CD14-positive monocyte (primary cell): Measurements from ENCODE around the gene TNFRSF25. TPM values are rescaled to one million over a fixed set of nuclear protein-coding genes. Genes with fewer than 3 reads are reported as not detected.

Experiments used
- DNase-seq, 3 donors: peaks; one replicate each; pipeline ENCODE4 v3.0.0-alpha.2; 2011 to 2022
- H2AFZ ChIP-seq: 2 replicates; pipeline ENCODE4 v1.6.0; 2012; ENCODE audit warnings: mild to moderate bottlenecking, low read depth, low read length, inconsistent platforms; ENCODE audit not compliant: insufficient read depth, poor library complexity, severe bottlenecking
- H3K27ac ChIP-seq, 2 donors: 1 replicate in 1 of 2; 2 replicates in 1 of 2; pipeline ENCODE4 v1.5.1; 2012 to 2013; ENCODE audit warnings: low read length in 2 of 2, control low read depth in 1 of 2, inconsistent platforms in 1 of 2, low read depth in 1 of 2, mild to moderate bottlenecking in 1 of 2
- H3K27me3 ChIP-seq, 2 donors: one replicate each; pipeline versions ENCODE4 v1.6.0 to v1.6.1; 2011 to 2013; ENCODE audit warnings: low read length in 2 of 2; ENCODE audit not compliant: control insufficient read depth in 2 of 2, insufficient read depth in 2 of 2
- H3K36me3 ChIP-seq, 2 donors: replicated peaks in 1 of 2; 1 replicate in 1 of 2; 2 replicates in 1 of 2; pipeline versions ENCODE4 v1.5.1 to v1.6.1; 2012 to 2013; ENCODE audit warnings: low read length in 2 of 2, control low read depth in 1 of 2, inconsistent platforms in 1 of 2, mild to moderate bottlenecking in 1 of 2; ENCODE audit not compliant: insufficient read depth in 2 of 2, control insufficient read depth in 1 of 2
- H3K4me1 ChIP-seq, 2 donors: 1 replicate in 1 of 2; 2 replicates in 1 of 2; pipeline versions ENCODE4 v1.5.1 to v1.6.1; 2012 to 2013; ENCODE audit warnings: low read length in 2 of 2, control low read depth in 1 of 2, inconsistent platforms in 1 of 2, mild to moderate bottlenecking in 1 of 2, moderate library complexity in 1 of 2; ENCODE audit not compliant: insufficient read depth in 2 of 2, control insufficient read depth in 1 of 2
- H3K4me2 ChIP-seq: replicated peaks from 2 replicates; pipeline ENCODE3; 2012; ENCODE audit warnings: low read length, moderate library complexity, mild to moderate bottlenecking; ENCODE audit not compliant: poor library complexity, severe bottlenecking; ENCODE audit errors: extremely low read depth
- H3K4me3 ChIP-seq, 3 experiments: fragments of 200-600 bp in 1 of 3; sonication (generic) in 1 of 3; replicated peaks in 1 of 3; 1 replicate in 2 of 3; 2 replicates in 1 of 3; pipeline ENCODE4 v1.5.1; 2011 to 2013; ENCODE audit warnings: low read length in 3 of 3, mild to moderate bottlenecking in 3 of 3, control low read depth in 2 of 3, low read depth in 2 of 3, inconsistent platforms in 1 of 3, moderate library complexity in 1 of 3
- H3K79me2 ChIP-seq: 2 replicates; pipeline ENCODE4 v1.6.0; 2012; ENCODE audit warnings: mild to moderate bottlenecking, control low read depth, inconsistent platforms, low read length, moderate library complexity; ENCODE audit not compliant: insufficient read depth
- H3K9ac ChIP-seq: 2 replicates; pipeline ENCODE4 v1.6.0; 2017; ENCODE audit warnings: low read length, mild to moderate bottlenecking; ENCODE audit not compliant: insufficient read depth, poor library complexity, severe bottlenecking
- H3K9me3 ChIP-seq, 2 donors: replicated peaks in 1 of 2; 1 replicate in 1 of 2; 2 replicates in 1 of 2; pipeline versions ENCODE4 v1.5.1 to v1.6.1; 2012 to 2013; ENCODE audit warnings: low read length in 2 of 2, control low read depth in 1 of 2; ENCODE audit not compliant: control insufficient read depth in 1 of 2, insufficient read depth in 1 of 2
- H4K20me1 ChIP-seq: 2 replicates; pipeline ENCODE4 v1.6.0; 2012; ENCODE audit warnings: mild to moderate bottlenecking, low read length, control low read depth, moderate library complexity; ENCODE audit not compliant: insufficient read depth
- H3K27ac Mint-ChIP-seq, 7 donors: one replicate each; pipeline ENCODE4 v1.8.0; 2020; ENCODE audit warnings: mild to moderate bottlenecking in 7 of 7, mixed read lengths in 7 of 7, moderate library complexity in 6 of 7, inconsistent platforms in 2 of 7
- H3K27me3 Mint-ChIP-seq, 3 donors: one replicate each; pipeline ENCODE4 v1.8.0; 2021 to 2022; ENCODE audit warnings: low read depth in 3 of 3, mild to moderate bottlenecking in 3 of 3, mixed read lengths in 3 of 3, moderate library complexity in 3 of 3, inconsistent platforms in 1 of 3
- H3K36me3 Mint-ChIP-seq, 2 donors: one replicate each; pipeline ENCODE4 v1.8.0; 2020; ENCODE audit warnings: mixed read lengths in 2 of 2, inconsistent platforms in 1 of 2, mild to moderate bottlenecking in 1 of 2
- H3K4me1 Mint-ChIP-seq: one replicate; pipeline ENCODE4 v1.8.0; 2020; ENCODE audit warnings: mild to moderate bottlenecking, mixed read lengths
- H3K4me3 Mint-ChIP-seq, 2 donors: one replicate each; pipeline ENCODE4 v1.8.0; 2020; ENCODE audit warnings: mild to moderate bottlenecking in 2 of 2, mixed read lengths in 2 of 2, moderate library complexity in 1 of 2
- H3K9me3 Mint-ChIP-seq, 7 donors: one replicate each; pipeline ENCODE4 v1.8.0; 2020 to 2022; ENCODE audit warnings: mixed read lengths in 7 of 7, mild to moderate bottlenecking in 6 of 7, moderate library complexity in 6 of 7, inconsistent platforms in 2 of 7
- CTCF ChIP-seq: fragments of 200-600 bp; IDR thresholded peaks from one replicate; pipeline ENCODE4 v1.8.0; 2022; ENCODE audit warnings: antibody characterized with exemption, mild to moderate bottlenecking
- WGBS: methylation state at CpG from one replicate; pipeline ENCODE4 v1.1.5; 2013; ENCODE audit warnings: missing lambda C conversion rate; ENCODE audit not compliant: insufficient coverage; 5-methylcytosine and 5-hydroxymethylcytosine counted together
- intact Hi-C, 2 donors: fragments of 100-400 bp; cut with micrococcal nuclease; formaldehyde crosslinking; loops; one replicate each; pipeline versions ENCODE4 v1.15.0 to v1.15.1; 2023
- polyA minus RNA-seq: library from RNA; depleted of rRNA, polyadenylated mRNA; stranded (reverse); fragments of >200 nt; gene quantifications from 2 replicates; pipeline ENCODE4 v1.2.3, GENCODE V29; 2012
- polyA plus RNA-seq, 3 donors: library from polyadenylated mRNA; depleted of rRNA in 1 of 3; unstranded in 2 of 3; stranded (reverse) in 1 of 3; fragments of 300-500 nt in 2 of 3; fragments of >200 nt in 1 of 3; fragmentation: Illumina TruSeq in 2 of 3; gene quantifications; 1 replicate in 2 of 3; 2 replicates in 1 of 3; pipeline ENCODE4 v1.2.3, GENCODE V29; 2012 to 2021
- total RNA-seq, 12 experiments: library from RNA in 1 of 12; stranded (reverse) in 1 of 12; fragments of 120-200 nt in 1 of 12; gene quantifications; one replicate each; pipeline ENCODE4 v1.2.4 and lab custom pipeline; 2013 to 2026; ENCODE audit warnings: mixed read lengths in 6 of 12, inconsistent platforms in 1 of 12

TNFRSF25 gene
- 0.92 TPM for total RNA-seq (2013)
- polyA plus RNA-seq = 1 to 10 TPM in 1 of 3 donors, under 1 TPM in 2; 0.33 to 3.0 (median 0.48) TPM
- 0.32 and 0.69 TPM in 2 replicates for polyA minus RNA-seq
- 0.07 to 4.8 (median 0.50) reads per million in 11 experiments for total RNA-seq (lab: John Stamatoyannopoulos, UW)

GRCh38 chr1:6466023-6466422 lies at the start of gene TNFRSF25:
TNFRSF25 (minus strand) TSS chr1:6466173; CDS start chr1:6466107, 66 bp downstream.
- Mint-ChIP-seq H3K27ac (no peak within 1 kb of the TSS), H3K4me3 (peak within 1 kb of the TSS; percentile 51 to 70), H3K27me3 (peaks cover 22 to 44% (median 31%) of the 10 kb centered on the region in 3 donors), H3K9me3 (peaks cover 0 to 6% (median 0%) of the 10 kb centered on the region in 7 donors), H3K4me1 (peaks cover 3% of the 10 kb centered on the region), H3K36me3 (no peaks in the 10 kb centered on the region)
- Histone ChIP-seq H3K9ac (no peak within 1 kb of the TSS), H3K79me2 (no peaks in the 10 kb centered on the region), H4K20me1 (no peaks in the 10 kb centered on the region), H3K27me3 (peaks cover 0 to 29% of the 10 kb centered on the region in 2 donors), H3K36me3 (no peaks in the 10 kb centered on the region), H3K9me3 (no peaks in the 10 kb centered on the region), H3K27ac (no peak within 1 kb of the TSS), H3K4me1 (no peaks in the 10 kb centered on the region), H2AFZ (no peak within 1 kb of the TSS), H3K4me2 (peak within 1 kb of the TSS; percentile 33), H3K4me3 (peak within 1 kb of the TSS in 1 of 3 experiments; percentile 32)
- TF ChIP-seq CTCF = no peak
- DNase-seq = no peak
- 5% methylated on average over 40 of the region's 43 CpGs for WGBS
- intact Hi-C loops = no loop called here

GRCh38 chr1:6515771-6516170 lies 49.8 kb upstream of the TNFRSF25 start:
- intact Hi-C loops = no loop called here
- Histone ChIP-seq H4K20me1 (no peaks in the 10 kb centered on the region), H2AFZ (no peak overlapping the region), H3K79me2 (no peaks in the 10 kb centered on the region), H3K27me3 (no peaks in the 10 kb centered on the region), H3K4me2 (no peak overlapping the region), H3K9me3 (no peaks in the 10 kb centered on the region), H3K36me3 (no peaks in the 10 kb centered on the region), H3K4me1 (no peaks in the 10 kb centered on the region), H3K9ac (no peak overlapping the region), H3K27ac (no peak overlapping the region), H3K4me3 (no peak overlapping the region)
- Mint-ChIP-seq H3K4me3 (no peak overlapping the region), H3K27ac (peak overlapping the region in 1 of 7 donors; percentile 45), H3K36me3 (peaks cover 0 to 5% of the 10 kb centered on the region in 2 donors), H3K27me3 (peaks cover 0 to 3% (median 0%) of the 10 kb centered on the region in 3 donors), H3K4me1 (no peaks in the 10 kb centered on the region), H3K9me3 (no peaks in the 10 kb centered on the region)
- no peak for TF ChIP-seq CTCF
- 100% methylated on average over 1 of the region's 4 CpGs for WGBS
- DNase-seq = no peak
